B cell (primary cell): ENCODE data around the gene CCNE1. TPM values are rescaled to one million over a fixed set of nuclear protein-coding genes. Genes with fewer than 3 reads are reported as not detected.

Experiments used
- ATAC-seq: fragments of 200-7000 bp; cut with Tn5 transposase; one replicate; pipeline ENCODE4 v1.10.0; 2021; ENCODE audit warnings: low read depth, mild to moderate bottlenecking, moderate number of reproducible peaks, moderate library complexity
- CTCF ChIA-PET: fragments of 350-600 bp; sonication (Branson Sonifier 250); formaldehyde crosslinking; loops from one replicate; lab custom pipeline; 2021; ENCODE audit warnings: antibody characterized with exemption, inconsistent platforms; lab: Charles Lee
- POLR2A ChIA-PET: fragments of 350-600 bp; sonication (Branson Sonifier 250); formaldehyde crosslinking; loops from one replicate; lab custom pipeline; 2021; ENCODE audit warnings: antibody characterized with exemption; lab: Charles Lee
- DNase-seq: peaks from one replicate; pipeline ENCODE4 v3.0.0; 2013
- H2AFZ ChIP-seq: 2 replicates; pipeline ENCODE4 v1.6.1; 2012; ENCODE audit warnings: mild to moderate bottlenecking, low read depth, low read length; ENCODE audit not compliant: insufficient read depth, poor library complexity, severe bottlenecking
- H3K27ac ChIP-seq, 2 donors: 1 replicate in 1 of 2; 2 replicates in 1 of 2; pipeline ENCODE4 v1.5.1; 2012 to 2013; ENCODE audit warnings: low read length in 2 of 2, mild to moderate bottlenecking in 2 of 2, moderate library complexity in 1 of 2
- H3K27me3 ChIP-seq, 4 experiments: fragments of 200-600 bp in 1 of 4; sonication (generic) in 1 of 4; replicated peaks in 1 of 4; 1 replicate in 2 of 4; 2 replicates in 2 of 4; pipeline versions ENCODE4 v1.6.1 to v1.7.0; 2013 to 2016; ENCODE audit warnings: low read length in 3 of 4, mild to moderate bottlenecking in 2 of 4, mixed read lengths in 1 of 4, moderate library complexity in 1 of 4; ENCODE audit not compliant: insufficient read depth in 4 of 4, control insufficient read depth in 3 of 4; ENCODE audit errors: control extremely low read depth in 1 of 4
- H3K36me3 ChIP-seq, 2 experiments: replicated peaks in 1 of 2; 1 replicate in 1 of 2; 2 replicates in 1 of 2; pipeline versions ENCODE4 v1.6.1 to v1.7.1; 2013; ENCODE audit warnings: low read length in 1 of 2; ENCODE audit not compliant: insufficient read depth in 2 of 2, control insufficient read depth in 1 of 2; ENCODE audit errors: control extremely low read depth in 1 of 2, extremely low read depth in 1 of 2
- H3K4me1 ChIP-seq, 2 donors: fragments of 200-600 bp in 1 of 2; sonication (generic) in 1 of 2; 1 replicate in 1 of 2; 2 replicates in 1 of 2; pipeline versions ENCODE4 v1.5.1 to v1.6.1; 2013 to 2017; ENCODE audit warnings: low read length in 2 of 2; ENCODE audit not compliant: control insufficient read depth in 2 of 2, insufficient read depth in 2 of 2
- H3K4me2 ChIP-seq: replicated peaks from 2 replicates; pipeline ENCODE3; 2012; ENCODE audit warnings: mild to moderate bottlenecking, low read depth, low read length; ENCODE audit not compliant: poor library complexity, severe bottlenecking
- H3K4me3 ChIP-seq, 5 experiments: fragments of 200-600 bp in 1 of 5; sonication (generic) in 1 of 5; 1 replicate in 3 of 5; 2 replicates in 2 of 5; pipeline versions ENCODE4 v1.5.1 to v1.7.0; 2011 to 2016; ENCODE audit warnings: low read length in 4 of 5, mild to moderate bottlenecking in 4 of 5, low read depth in 2 of 5, control low read depth in 1 of 5, moderate library complexity in 1 of 5; ENCODE audit not compliant: insufficient read depth in 1 of 5; ENCODE audit errors: control extremely low read depth in 1 of 5, extremely low read depth in 1 of 5
- H3K79me2 ChIP-seq: fragments of 200-600 bp; sonication (generic); one replicate; pipeline ENCODE4 v1.6.0; 2016; ENCODE audit warnings: low read length; ENCODE audit not compliant: control insufficient read depth, insufficient read depth
- H3K9ac ChIP-seq: fragments of 200-600 bp; sonication (generic); 2 replicates; pipeline ENCODE4 v1.6.1; 2017; ENCODE audit warnings: mild to moderate bottlenecking, low read length, moderate library complexity
- H3K9me3 ChIP-seq, 3 donors: one replicate each; pipeline versions ENCODE4 v1.6.1 to v1.7.1; 2013; ENCODE audit warnings: low read length in 2 of 3; ENCODE audit not compliant: control insufficient read depth in 2 of 3, insufficient read depth in 1 of 3; ENCODE audit errors: control extremely low read depth in 1 of 3
- H4K20me1 ChIP-seq: 2 replicates; pipeline ENCODE4 v1.6.0; 2012; ENCODE audit warnings: mild to moderate bottlenecking, low read length; ENCODE audit not compliant: insufficient read depth, control insufficient read depth, poor library complexity, severe bottlenecking
- H3K27ac Mint-ChIP-seq: one replicate; pipeline ENCODE4 v1.8.0; 2021; ENCODE audit warnings: mixed read lengths
- H3K27me3 Mint-ChIP-seq: one replicate; pipeline ENCODE4 v1.8.0; 2021; ENCODE audit warnings: mixed read lengths
- H3K4me1 Mint-ChIP-seq: one replicate; pipeline ENCODE4 v1.8.0; 2021; ENCODE audit warnings: mixed read lengths
- H3K4me3 Mint-ChIP-seq: one replicate; pipeline ENCODE4 v1.8.0; 2021; ENCODE audit warnings: mixed read lengths
- H3K9me3 Mint-ChIP-seq: one replicate; pipeline ENCODE4 v1.8.0; 2022; ENCODE audit warnings: mixed read lengths; ENCODE audit not compliant: insufficient read depth
- EZH2 ChIP-seq: IDR thresholded peaks from 2 replicates; pipeline ENCODE4 v1.6.1; 2012; ENCODE audit warnings: borderline replicate concordance, low read depth, mild to moderate bottlenecking, moderate library complexity, low read length; ENCODE audit not compliant: insufficient read depth, poor library complexity, severe bottlenecking
- WGBS: methylation state at CpG from one replicate; pipeline ENCODE4 v1.1.5; 2013; ENCODE audit warnings: missing lambda C conversion rate; ENCODE audit not compliant: insufficient coverage; 5-methylcytosine and 5-hydroxymethylcytosine counted together
- intact Hi-C: fragments of 100-400 bp; cut with micrococcal nuclease; formaldehyde crosslinking; loops from one replicate; pipeline ENCODE4 v1.10.0; 2022
- polyA plus RNA-seq: library from polyadenylated mRNA; depleted of rRNA; stranded (reverse); fragments of >200 nt; gene quantifications from 2 replicates; pipeline ENCODE4 v1.2.3, GENCODE V29; 2012
- total RNA-seq, 2 donors: library from RNA; stranded (reverse); fragments of 120-200 nt in 1 of 2; gene quantifications; 1 replicate in 1 of 2; 2 replicates in 1 of 2; pipeline versions ENCODE4 v1.2.3 to v1.2.4, GENCODE V29; 2013 to 2022
- TF ChIP-seq, protein P1 (sequence below): fragments of 200-600 bp; IDR thresholded peaks from one replicate; pipeline ENCODE4 v1.8.0; 2022; ENCODE audit warnings: antibody characterized with exemption, mild to moderate bottlenecking

CCNE1 gene
- total and polyA plus RNA-seq, 2 donors (not counting 1 experiment from before 2014, with no cell fraction given) = 2.5 to 2.8 TPM

DNA sequence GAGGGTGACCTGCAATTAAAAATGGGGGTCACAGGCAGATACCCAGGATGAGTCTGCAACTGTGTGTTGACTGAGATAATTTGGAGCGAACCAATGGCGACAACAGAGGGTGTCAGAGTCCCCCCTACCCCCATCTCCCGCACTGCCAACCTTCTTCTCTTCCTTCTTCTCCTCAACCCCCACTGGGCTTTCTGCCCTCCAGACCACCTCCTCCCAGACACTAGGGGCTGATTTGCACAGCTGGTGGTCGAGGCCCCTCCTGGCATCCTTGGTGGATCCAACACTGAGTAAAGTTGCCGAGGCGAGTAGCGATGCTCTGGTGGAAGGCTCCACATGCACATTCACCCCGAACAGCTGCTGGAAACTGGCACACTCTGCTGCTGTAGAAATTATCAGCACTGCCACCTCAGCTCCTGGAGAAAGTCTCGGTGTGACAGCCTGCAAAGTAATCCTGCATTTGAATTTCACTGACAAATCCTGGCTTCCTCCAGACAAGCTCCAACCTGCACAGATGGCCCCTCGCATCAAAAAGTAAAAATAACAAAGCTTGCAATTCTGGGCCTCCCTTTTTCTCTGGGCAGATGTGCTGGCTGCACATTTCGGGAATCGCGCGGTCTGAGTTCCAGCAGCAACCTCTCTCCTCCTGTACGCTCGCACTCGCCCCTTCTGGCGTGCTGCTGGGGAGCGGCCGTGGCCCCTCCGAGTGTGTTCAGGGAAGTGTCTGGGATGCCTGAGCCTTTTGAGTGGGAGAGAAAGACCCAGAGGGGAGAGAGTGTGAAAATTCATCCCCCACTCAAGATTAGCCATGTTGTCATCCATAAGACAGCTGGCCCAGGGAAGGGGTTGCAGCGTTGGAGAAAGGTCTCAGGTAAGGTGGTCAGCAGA, 28.5 kb downstream of the CCNE1 start:
- H3K79me2 ChIP-seq = no peaks in the 10 kb centered on the region
- H3K27me3 ChIP-seq = peaks cover 0 to 25% (median 9%) of the 10 kb centered on the region in 4 experiments
- DNase-seq (no peak), ATAC-seq (no peak)
- TF ChIP-seq EZH2 = no peak
- TF ChIP-seq, protein P1, sequence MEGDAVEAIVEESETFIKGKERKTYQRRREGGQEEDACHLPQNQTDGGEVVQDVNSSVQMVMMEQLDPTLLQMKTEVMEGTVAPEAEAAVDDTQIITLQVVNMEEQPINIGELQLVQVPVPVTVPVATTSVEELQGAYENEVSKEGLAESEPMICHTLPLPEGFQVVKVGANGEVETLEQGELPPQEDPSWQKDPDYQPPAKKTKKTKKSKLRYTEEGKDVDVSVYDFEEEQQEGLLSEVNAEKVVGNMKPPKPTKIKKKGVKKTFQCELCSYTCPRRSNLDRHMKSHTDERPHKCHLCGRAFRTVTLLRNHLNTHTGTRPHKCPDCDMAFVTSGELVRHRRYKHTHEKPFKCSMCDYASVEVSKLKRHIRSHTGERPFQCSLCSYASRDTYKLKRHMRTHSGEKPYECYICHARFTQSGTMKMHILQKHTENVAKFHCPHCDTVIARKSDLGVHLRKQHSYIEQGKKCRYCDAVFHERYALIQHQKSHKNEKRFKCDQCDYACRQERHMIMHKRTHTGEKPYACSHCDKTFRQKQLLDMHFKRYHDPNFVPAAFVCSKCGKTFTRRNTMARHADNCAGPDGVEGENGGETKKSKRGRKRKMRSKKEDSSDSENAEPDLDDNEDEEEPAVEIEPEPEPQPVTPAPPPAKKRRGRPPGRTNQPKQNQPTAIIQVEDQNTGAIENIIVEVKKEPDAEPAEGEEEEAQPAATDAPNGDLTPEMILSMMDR = no peak
- WGBS = 88% methylated on average over 9 of the region's 22 CpGs
- H3K27ac ChIP-seq = no peak overlapping the region
- H3K36me3 ChIP-seq = no peaks in the 10 kb centered on the region
- H2AFZ ChIP-seq = no peak overlapping the region
- ChIA-PET POLR2A (interaction anchor here (0.6 kb wide), 1 partner anchor 23 kb away, joined by 3 read pairs; no protein-coding TSS in a partner anchor), CTCF (interaction anchor here (1.3 kb wide), 1 partner anchor 230 kb away, joined by 3 read pairs; no protein-coding TSS in a partner anchor)
- intact Hi-C loops = no loop called here
- H3K4me1 ChIP-seq = peaks cover 30 to 40% of the 10 kb centered on the region in 2 donors
- no peak overlapping the region for H3K4me2 ChIP-seq
- H4K20me1 ChIP-seq = no peaks in the 10 kb centered on the region
- Mint-ChIP-seq H3K27me3 (peaks cover 11% of the 10 kb centered on the region), H3K4me1 (peaks cover 34% of the 10 kb centered on the region), H3K4me3 (no peak overlapping the region), H3K9me3 (no peaks in the 10 kb centered on the region), H3K27ac (peak overlapping the region; percentile 20)
- H3K9ac ChIP-seq = no peak overlapping the region
- peaks cover 0 to 15% (median 0%) of the 10 kb centered on the region in 3 donors for H3K9me3 ChIP-seq
- H3K4me3 ChIP-seq = no peak overlapping the region

DNA sequence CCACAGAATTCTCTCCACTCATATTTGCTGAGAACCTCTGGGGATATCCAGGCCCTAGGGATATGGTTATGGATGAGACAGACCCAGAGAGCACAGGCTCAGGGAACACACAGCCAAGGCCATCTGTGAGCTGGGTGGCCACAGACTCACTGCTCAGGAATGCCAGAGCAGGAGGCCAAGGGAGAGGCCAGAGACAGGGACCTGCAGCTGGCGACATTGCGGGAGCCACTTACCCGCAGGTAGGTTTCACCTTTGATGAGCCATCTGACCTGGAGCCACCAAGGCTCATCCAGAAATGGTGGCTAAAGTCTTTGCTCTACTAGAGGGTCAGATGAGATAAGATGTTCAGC, 29.4 kb downstream of the CCNE1 start:
- intact Hi-C loops = no loop called here
- POLR2A ChIA-PET = no interaction called here
- peaks cover 0 to 25% (median 9%) of the 10 kb centered on the region in 4 experiments for H3K27me3 ChIP-seq
- Mint-ChIP-seq H3K27ac (no peak overlapping the region), H3K27me3 (peaks cover 11% of the 10 kb centered on the region), H3K4me3 (no peak overlapping the region), H3K4me1 (peaks cover 38% of the 10 kb centered on the region), H3K9me3 (no peaks in the 10 kb centered on the region)
- 93% methylated on average over 3 of the region's 3 CpGs for WGBS
- H3K27ac ChIP-seq = no peak overlapping the region
- no peak for DNase-seq
- H3K4me2 ChIP-seq = no peak overlapping the region
- H3K4me1 ChIP-seq = peaks cover 37 to 48% of the 10 kb centered on the region in 2 donors
- H2AFZ ChIP-seq = no peak overlapping the region
- CTCF ChIA-PET = interaction anchor here (1.3 kb wide), 1 partner anchor 231 kb away, joined by 3 read pairs; no protein-coding TSS in a partner anchor
- no peaks in the 10 kb centered on the region for H3K79me2 ChIP-seq
- H3K36me3 ChIP-seq = no peaks in the 10 kb centered on the region
- no peak for ATAC-seq
- TF ChIP-seq, protein P1 = no peak
- TF ChIP-seq EZH2 = no peak
- no peaks in the 10 kb centered on the region for H4K20me1 ChIP-seq
- no peak overlapping the region for H3K9ac ChIP-seq
- no peak overlapping the region for H3K4me3 ChIP-seq
- H3K9me3 ChIP-seq = peaks cover 0 to 15% (median 0%) of the 10 kb centered on the region in 3 donors
